Stomach (tissue), 4 donors: ENCODE data around the gene CCNYL1.

Experiments used
- EP300 ChIP-seq: sonication (generic); formaldehyde crosslinking; IDR thresholded peaks from one replicate; pipeline ENCODE4 v1.6.1; 2017; ENCODE audit warnings: antibody characterized with exemption
- POLR2A ChIP-seq, 4 donors: fragments of 450-650 bp; IDR thresholded peaks; one replicate each; pipeline ENCODE4 v1.6.1; 2016; ENCODE audit warnings: antibody characterized with exemption in 4 of 4, control low read depth in 2 of 4, mild to moderate bottlenecking in 1 of 4, moderate library complexity in 1 of 4
- POLR2AphosphoS5 ChIP-seq, 3 donors: sonication (generic); formaldehyde crosslinking; IDR thresholded peaks; one replicate each; pipeline ENCODE4 v1.6.1; 2016; ENCODE audit warnings: antibody characterized with exemption in 3 of 3
- TF ChIP-seq, protein P1 (sequence below), 7 experiments: fragments of 450-650 bp in 4 of 7; fragments of 200-600 bp in 3 of 7; sonication (generic) in 3 of 7; IDR thresholded peaks; one replicate each; pipeline ENCODE4 v1.5.1; 2016 to 2019; ENCODE audit warnings: antibody characterized with exemption in 7 of 7, control low read depth in 2 of 7, mild to moderate bottlenecking in 1 of 7

DNA sequence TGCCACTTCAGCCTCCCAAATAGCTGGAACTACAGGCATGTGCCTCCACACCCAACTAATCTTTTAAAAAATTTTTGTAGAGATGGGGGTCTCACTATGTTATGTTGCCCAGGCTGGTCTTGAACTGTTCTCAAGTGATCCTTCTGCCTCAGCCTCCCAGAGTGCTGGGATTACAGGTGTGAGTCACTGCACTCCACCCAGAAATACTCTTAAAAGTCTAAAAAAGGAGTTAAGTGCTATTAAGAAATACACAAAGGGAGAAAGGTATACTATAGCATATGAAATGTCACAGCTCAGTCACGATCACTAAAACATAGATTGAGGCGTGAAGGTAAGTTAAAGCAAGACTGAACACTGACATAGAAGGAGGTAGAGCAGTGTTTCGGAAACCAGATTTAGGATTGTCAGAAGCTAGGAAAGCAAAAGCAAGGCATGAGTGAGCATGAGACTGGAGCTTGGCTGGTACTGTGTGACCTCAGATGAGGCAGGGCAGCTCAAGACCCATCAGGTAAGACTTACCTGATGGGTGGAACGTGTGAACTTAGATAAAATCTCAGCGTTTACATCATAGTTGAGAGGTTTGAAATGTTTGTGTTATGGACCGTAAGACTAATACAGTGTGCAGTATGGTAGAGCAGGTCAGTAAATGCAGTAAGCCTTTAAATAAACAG, 9.2 kb downstream of the CCNYL1 start:
- TF ChIP-seq EP300: no peak
- TF ChIP-seq, protein P1, sequence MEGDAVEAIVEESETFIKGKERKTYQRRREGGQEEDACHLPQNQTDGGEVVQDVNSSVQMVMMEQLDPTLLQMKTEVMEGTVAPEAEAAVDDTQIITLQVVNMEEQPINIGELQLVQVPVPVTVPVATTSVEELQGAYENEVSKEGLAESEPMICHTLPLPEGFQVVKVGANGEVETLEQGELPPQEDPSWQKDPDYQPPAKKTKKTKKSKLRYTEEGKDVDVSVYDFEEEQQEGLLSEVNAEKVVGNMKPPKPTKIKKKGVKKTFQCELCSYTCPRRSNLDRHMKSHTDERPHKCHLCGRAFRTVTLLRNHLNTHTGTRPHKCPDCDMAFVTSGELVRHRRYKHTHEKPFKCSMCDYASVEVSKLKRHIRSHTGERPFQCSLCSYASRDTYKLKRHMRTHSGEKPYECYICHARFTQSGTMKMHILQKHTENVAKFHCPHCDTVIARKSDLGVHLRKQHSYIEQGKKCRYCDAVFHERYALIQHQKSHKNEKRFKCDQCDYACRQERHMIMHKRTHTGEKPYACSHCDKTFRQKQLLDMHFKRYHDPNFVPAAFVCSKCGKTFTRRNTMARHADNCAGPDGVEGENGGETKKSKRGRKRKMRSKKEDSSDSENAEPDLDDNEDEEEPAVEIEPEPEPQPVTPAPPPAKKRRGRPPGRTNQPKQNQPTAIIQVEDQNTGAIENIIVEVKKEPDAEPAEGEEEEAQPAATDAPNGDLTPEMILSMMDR (IDR thresholded peaks at IDR 0.05): no peak
- no peak for TF ChIP-seq POLR2A (IDR thresholded peaks at IDR 0.05)
- TF ChIP-seq POLR2AphosphoS5 (IDR thresholded peaks at IDR 0.05): no peak
